Osteoblast (primary cell): ENCODE results near the gene EPHA6. TPM values are rescaled to one million over a fixed set of nuclear protein-coding genes. Genes with fewer than 3 reads are reported as not detected.

Source experiments
- DNase-seq: peaks from one replicate; pipeline ENCODE4 v3.0.0; 2011; ENCODE audit warnings: low spot score, mixed read lengths; ENCODE audit not compliant: insufficient read length; ENCODE audit errors: missing footprints
- H2AFZ ChIP-seq: 2 replicates; pipeline ENCODE4 v1.6.0; 2011; ENCODE audit warnings: mild to moderate bottlenecking, low read length
- H3K27ac ChIP-seq: 2 replicates; pipeline ENCODE4 v1.5.1; 2011; ENCODE audit warnings: mild to moderate bottlenecking, low read depth, low read length, moderate library complexity
- H3K27me3 ChIP-seq: 2 replicates; pipeline ENCODE4 v1.6.0; 2012; ENCODE audit warnings: mild to moderate bottlenecking, control low read depth, inconsistent platforms, low read length, moderate library complexity; ENCODE audit not compliant: insufficient read depth
- H3K36me3 ChIP-seq: 2 replicates; pipeline ENCODE4 v1.5.1; 2011; ENCODE audit warnings: mild to moderate bottlenecking, low read length, control low read depth, moderate library complexity; ENCODE audit not compliant: insufficient read depth
- H3K4me1 ChIP-seq: 2 replicates; pipeline ENCODE4 v1.5.1; 2011; ENCODE audit warnings: mild to moderate bottlenecking, low read length, control low read depth, moderate library complexity; ENCODE audit not compliant: insufficient read depth
- H3K4me2 ChIP-seq: 2 replicates; pipeline ENCODE4 v1.6.0; 2011; ENCODE audit warnings: mild to moderate bottlenecking, low read length; ENCODE audit not compliant: insufficient read depth
- H3K4me3 ChIP-seq: fragments of 200-600 bp; sonication (generic); 3 replicates; pipeline ENCODE4 v1.5.1; 2012; ENCODE audit warnings: mild to moderate bottlenecking, low read length, inconsistent platforms; ENCODE audit not compliant: insufficient read depth
- H3K79me2 ChIP-seq: 2 replicates; pipeline ENCODE4 v1.6.0; 2012; ENCODE audit warnings: mild to moderate bottlenecking, low read length, control low read depth, inconsistent platforms; ENCODE audit not compliant: insufficient read depth
- H3K9me3 ChIP-seq: 2 replicates; pipeline ENCODE4 v1.5.1; 2011; ENCODE audit warnings: low read depth, low read length, control low read depth
- H4K20me1 ChIP-seq: 2 replicates; pipeline ENCODE4 v1.6.0; 2012; ENCODE audit warnings: mild to moderate bottlenecking, low read length, control low read depth; ENCODE audit not compliant: insufficient read depth
- CTCF ChIP-seq: IDR thresholded peaks from 2 replicates; pipeline ENCODE4 v1.5.1; 2011; ENCODE audit warnings: mild to moderate bottlenecking, low read depth, low read length, moderate library complexity; ENCODE audit errors: extremely low read depth
- total RNA-seq: library from RNA; depleted of rRNA; stranded (reverse); fragments of >200 nt; gene quantifications from 2 replicates; pipeline ENCODE4 v1.2.3, GENCODE V29; 2012

EPHA6 gene
- total RNA-seq, 1 donor = not detected

GRCh38 chr3:96844204-96844514 lies 29.8 kb downstream of the EPHA6 start:
- H3K4me1 ChIP-seq = no peaks in the 10 kb centered on the region
- H3K27ac ChIP-seq = no peak overlapping the region
- no peak for DNase-seq
- H4K20me1 ChIP-seq = no peaks in the 10 kb centered on the region
- H3K9me3 ChIP-seq = no peaks in the 10 kb centered on the region
- no peak overlapping the region for H3K4me2 ChIP-seq
- no peak overlapping the region for H3K4me3 ChIP-seq
- H3K27me3 ChIP-seq = no peaks in the 10 kb centered on the region
- H2AFZ ChIP-seq = no peak overlapping the region
- TF ChIP-seq CTCF = no peak
- no peaks in the 10 kb centered on the region for H3K36me3 ChIP-seq
- H3K79me2 ChIP-seq = no peaks in the 10 kb centered on the region

- H3K9me3 ChIP-seq = peaks cover 3% of the 10 kb centered on the region
- no peak overlapping the region for H3K27ac ChIP-seq
- no peak for DNase-seq
- H3K4me3 ChIP-seq = no peak overlapping the region
- no peak overlapping the region for H3K4me2 ChIP-seq
- H4K20me1 ChIP-seq = no peaks in the 10 kb centered on the region
- no peak for TF ChIP-seq CTCF
- no peaks in the 10 kb centered on the region for H3K79me2 ChIP-seq
- no peaks in the 10 kb centered on the region for H3K27me3 ChIP-seq
- no peaks in the 10 kb centered on the region for H3K4me1 ChIP-seq
- H2AFZ ChIP-seq = no peak overlapping the region
- H3K36me3 ChIP-seq = no peaks in the 10 kb centered on the region
Measured at GRCh38 chr3:96852849-96853248, 38.5 kb downstream of the EPHA6 start.

GRCh38 chr3:96860882-96861281 lies 46.5 kb downstream of the EPHA6 start:
- no peak for TF ChIP-seq CTCF
- H3K4me2 ChIP-seq = no peak overlapping the region
- no peaks in the 10 kb centered on the region for H3K4me1 ChIP-seq
- H3K4me3 ChIP-seq = no peak overlapping the region
- H3K27me3 ChIP-seq = no peaks in the 10 kb centered on the region
- no peaks in the 10 kb centered on the region for H3K9me3 ChIP-seq
- no peaks in the 10 kb centered on the region for H3K79me2 ChIP-seq
- no peaks in the 10 kb centered on the region for H3K36me3 ChIP-seq
- DNase-seq = no peak
- no peak overlapping the region for H3K27ac ChIP-seq
- no peak overlapping the region for H2AFZ ChIP-seq
- no peaks in the 10 kb centered on the region for H4K20me1 ChIP-seq

GRCh38 chr3:96863129-96863740 lies 48.8 kb downstream of the EPHA6 start:
- no peak overlapping the region for H3K4me2 ChIP-seq
- no peaks in the 10 kb centered on the region for H3K36me3 ChIP-seq
- H3K4me3 ChIP-seq = no peak overlapping the region
- H3K27me3 ChIP-seq = no peaks in the 10 kb centered on the region
- TF ChIP-seq CTCF = peak; percentile 41
- no peaks in the 10 kb centered on the region for H3K79me2 ChIP-seq
- no peaks in the 10 kb centered on the region for H3K4me1 ChIP-seq
- H3K9me3 ChIP-seq = no peaks in the 10 kb centered on the region
- no peaks in the 10 kb centered on the region for H4K20me1 ChIP-seq
- no peak overlapping the region for H3K27ac ChIP-seq
- no peak overlapping the region for H2AFZ ChIP-seq
- no peak for DNase-seq
